Cardiac ventricle fibroblast (primary cell): ENCODE results near the gene SESN2. TPM values are rescaled to one million over a fixed set of nuclear protein-coding genes. Genes with fewer than 3 reads are reported as not detected.

Experiments
- total RNA-seq: library from RNA; depleted of rRNA; stranded (reverse); fragments of >200 nt; gene quantifications from 2 replicates; pipeline ENCODE4 v1.2.3, GENCODE V29; 2015

The SESN2 gene, protein sequence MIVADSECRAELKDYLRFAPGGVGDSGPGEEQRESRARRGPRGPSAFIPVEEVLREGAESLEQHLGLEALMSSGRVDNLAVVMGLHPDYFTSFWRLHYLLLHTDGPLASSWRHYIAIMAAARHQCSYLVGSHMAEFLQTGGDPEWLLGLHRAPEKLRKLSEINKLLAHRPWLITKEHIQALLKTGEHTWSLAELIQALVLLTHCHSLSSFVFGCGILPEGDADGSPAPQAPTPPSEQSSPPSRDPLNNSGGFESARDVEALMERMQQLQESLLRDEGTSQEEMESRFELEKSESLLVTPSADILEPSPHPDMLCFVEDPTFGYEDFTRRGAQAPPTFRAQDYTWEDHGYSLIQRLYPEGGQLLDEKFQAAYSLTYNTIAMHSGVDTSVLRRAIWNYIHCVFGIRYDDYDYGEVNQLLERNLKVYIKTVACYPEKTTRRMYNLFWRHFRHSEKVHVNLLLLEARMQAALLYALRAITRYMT
- 21.3 and 23.9 TPM in 2 replicates for total RNA-seq

DNA sequence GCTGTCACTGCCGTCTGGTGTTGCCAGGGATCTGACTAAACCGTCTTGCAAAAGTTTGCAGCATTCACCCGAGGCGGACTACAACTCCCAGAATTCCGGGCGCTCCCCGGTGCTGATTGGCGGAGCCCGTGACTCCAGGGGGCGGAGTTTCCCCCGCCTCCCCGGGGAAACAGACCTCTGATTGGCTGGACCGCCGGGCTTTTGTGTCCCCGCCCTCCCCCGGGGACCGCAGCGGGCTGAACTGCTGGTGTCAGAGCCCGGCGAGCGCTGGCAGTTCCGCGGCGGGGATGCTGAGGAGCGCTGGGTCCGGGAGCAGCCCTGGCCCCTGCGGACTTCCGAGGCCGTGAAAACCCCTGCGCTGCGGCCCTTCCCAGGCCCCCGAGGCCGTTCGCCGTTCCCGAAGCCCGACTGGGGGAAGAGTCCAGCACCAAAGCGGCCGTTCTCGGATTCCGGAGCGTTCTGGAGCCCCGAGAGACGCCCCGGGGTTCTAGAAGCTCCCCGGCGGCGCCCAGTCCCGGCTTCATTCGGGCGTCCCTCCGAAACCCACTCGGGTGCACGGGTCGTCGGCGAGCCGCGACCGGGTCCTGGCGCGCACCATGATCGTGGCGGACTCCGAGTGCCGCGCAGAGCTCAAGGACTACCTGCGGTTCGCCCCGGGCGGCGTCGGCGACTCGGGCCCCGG lies at the start of gene SESN2:
Gene SESN2, plus strand, starts transcription at position 267 of the 682 bp plus-strand sequence. Its CDS starts 330 bp downstream, at position 597.

DNA sequence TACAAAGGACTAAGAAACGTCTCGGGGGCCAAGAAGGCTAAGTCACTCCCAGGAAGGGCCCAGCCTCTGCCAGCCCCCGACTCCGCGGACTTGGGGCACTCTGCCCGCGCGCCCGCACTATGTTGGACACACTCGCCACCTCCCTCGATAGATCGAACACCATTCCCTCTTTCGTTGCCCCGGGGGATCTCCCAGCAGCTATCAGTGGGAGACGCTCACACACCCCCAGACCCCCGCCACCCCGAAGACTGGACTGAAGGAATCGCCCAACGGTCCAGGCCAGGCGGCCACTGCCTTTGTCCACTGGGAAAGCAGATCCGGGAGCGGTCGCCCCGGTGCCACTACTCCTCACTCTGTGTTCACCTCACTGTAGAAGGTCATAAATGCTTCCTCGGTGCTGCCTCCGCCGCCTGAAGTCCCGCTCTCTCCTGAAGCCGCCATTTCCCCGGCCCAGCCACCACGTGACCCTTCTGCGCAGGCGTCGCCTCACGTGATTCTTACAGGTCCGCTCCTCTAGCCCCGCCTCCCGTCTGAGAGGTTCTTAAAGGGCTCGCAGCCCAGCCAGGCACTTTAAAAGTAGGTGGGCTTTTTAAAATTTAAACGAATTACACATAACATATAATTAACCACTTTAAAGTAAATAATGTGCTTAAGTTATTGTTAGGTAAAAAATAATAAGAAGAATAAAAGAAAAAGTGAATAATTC lies 26.6 kb upstream of the SESN2 start, which contains the start of gene DNAJC8:
Gene DNAJC8, minus strand, starts transcription at position 472 of the 706 bp plus-strand sequence. Its CDS starts 31 bp downstream, at position 441.

DNA sequence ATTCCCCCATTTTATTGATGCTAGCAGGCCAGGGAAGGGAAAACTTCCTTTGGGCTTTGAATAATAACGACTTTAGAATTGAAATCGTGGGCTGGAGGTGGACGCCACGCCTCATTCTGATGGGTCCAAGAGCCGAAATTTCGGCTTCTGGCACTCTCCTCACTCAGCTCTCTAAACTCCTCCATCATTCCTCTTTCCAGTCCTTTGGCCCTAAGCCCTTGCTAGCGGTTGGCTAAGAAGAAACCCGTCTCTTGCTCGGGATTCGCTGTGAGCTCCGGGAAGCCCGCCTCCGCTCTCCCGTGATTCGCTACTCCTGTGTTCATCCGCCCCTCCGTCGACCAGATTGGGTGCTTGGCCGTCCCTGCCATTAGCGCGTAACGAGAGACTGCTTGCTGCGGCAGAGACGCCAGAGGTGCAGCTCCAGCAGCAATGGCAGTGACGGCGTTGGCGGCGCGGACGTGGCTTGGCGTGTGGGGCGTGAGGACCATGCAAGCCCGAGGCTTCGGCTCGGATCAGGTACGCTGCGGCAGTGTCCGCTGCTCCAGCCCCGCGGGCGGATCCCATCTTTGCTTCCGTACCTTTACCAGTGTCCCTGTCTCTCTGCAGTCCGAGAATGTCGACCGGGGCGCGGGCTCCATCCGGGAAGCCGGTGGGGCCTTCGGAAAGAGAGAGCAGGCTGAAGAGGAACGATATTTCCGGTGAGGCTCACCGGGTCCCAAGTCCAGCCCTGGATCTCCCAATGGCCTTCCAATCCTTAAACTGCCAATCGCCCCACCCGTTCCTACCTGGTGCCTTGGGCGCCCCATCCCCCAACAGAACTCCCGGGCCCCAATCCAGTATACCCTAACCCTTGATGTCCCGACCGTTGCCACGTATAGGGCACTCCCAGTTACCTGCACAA lies 23.3 kb upstream of the SESN2 start, which contains the start of gene ATP5IF1:
Gene ATP5IF1, plus strand, starts transcription at position 370 of the 901 bp plus-strand sequence. Its CDS starts 60 bp downstream, at position 430.

Other genes starting within 250 kb of the SESN2 start
- gene EYA3, start 170.9 kb upstream of the SESN2 start, total RNA-seq, result 8.7 and 9.8 TPM in 2 replicates
- gene PTAFR, start 82.8 kb upstream of the SESN2 start, total RNA-seq, result not detected in 2 replicates
- 50.2 and 59.8 TPM in 2 replicates for gene DNAJC8, start 26.5 kb upstream of the SESN2 start, total RNA-seq
- 207 and 222 TPM in 2 replicates for gene ATP5IF1, start 23.4 kb upstream of the SESN2 start, total RNA-seq
- gene MED18, start 69.5 kb downstream of the SESN2 start, total RNA-seq, result 13.1 and 15.4 TPM in 2 replicates
- 6.6 and 8.3 TPM in 2 replicates for gene PHACTR4, start 110.2 kb downstream of the SESN2 start, total RNA-seq
- gene RCC1, start 246.5 kb downstream of the SESN2 start, total RNA-seq, result 28.1 and 35.4 TPM in 2 replicates